GM18909 (cell line): ENCODE measurements around the gene FER.

Source experiments
- ATAC-seq: cut with Tn5 transposase; IDR thresholded peaks from one replicate; pipeline ENCODE4 v1.9.1; 2021; ENCODE audit warnings: mild to moderate bottlenecking; ENCODE audit not compliant: unreplicated experiment, poor library complexity

FER gene

GRCh38 chr5:109199799-109200620, 452.3 kb downstream of the FER start:
- no peak for ATAC-seq

DNA sequence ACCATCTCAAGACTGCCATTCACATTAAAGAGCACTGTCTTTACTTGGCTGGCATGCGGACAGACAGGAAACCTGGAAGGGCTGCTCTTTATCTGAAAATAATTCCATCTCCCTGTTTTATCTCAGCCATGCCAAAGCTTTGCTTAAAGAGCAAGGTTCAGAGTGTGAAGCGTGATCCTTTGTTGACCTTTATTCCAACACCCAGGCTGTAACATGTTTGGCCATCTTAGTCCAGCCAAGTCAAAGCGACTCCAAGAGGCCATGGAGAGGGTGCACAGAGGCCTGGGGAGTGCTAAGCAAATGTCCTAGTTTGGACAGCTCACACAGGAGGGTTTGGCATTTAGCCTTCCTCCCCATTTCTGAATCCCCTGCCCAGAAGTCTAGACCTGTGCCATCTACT, 467.3 kb downstream of the FER start:
- no peak for ATAC-seq

DNA sequence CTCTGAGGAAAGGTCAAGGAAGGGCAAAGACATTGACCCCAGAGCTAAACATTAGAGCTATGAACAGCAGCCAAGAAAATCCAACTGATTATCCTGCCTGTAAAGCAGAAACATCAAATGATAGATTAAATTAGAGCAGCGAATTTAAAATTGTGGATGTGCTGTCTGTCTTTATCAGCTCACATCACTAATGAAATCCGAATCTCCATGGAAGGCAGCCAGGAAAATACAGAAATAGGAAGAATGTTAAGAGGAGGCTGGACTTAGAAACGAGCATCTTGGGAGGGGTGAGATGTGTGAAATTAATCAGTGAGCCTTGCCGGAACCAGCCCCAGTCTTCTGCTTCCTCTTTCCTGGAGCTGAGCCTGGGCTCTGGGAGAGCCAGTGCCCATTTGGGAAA, 471.1 kb downstream of the FER start:
- ATAC-seq: no peak

- no peak for ATAC-seq
Measured at GRCh38 chr5:109223531-109223930, 475.8 kb downstream of the FER start.

- ATAC-seq: no peak
Measured at GRCh38 chr5:109224276-109224882, 476.7 kb downstream of the FER start.

DNA sequence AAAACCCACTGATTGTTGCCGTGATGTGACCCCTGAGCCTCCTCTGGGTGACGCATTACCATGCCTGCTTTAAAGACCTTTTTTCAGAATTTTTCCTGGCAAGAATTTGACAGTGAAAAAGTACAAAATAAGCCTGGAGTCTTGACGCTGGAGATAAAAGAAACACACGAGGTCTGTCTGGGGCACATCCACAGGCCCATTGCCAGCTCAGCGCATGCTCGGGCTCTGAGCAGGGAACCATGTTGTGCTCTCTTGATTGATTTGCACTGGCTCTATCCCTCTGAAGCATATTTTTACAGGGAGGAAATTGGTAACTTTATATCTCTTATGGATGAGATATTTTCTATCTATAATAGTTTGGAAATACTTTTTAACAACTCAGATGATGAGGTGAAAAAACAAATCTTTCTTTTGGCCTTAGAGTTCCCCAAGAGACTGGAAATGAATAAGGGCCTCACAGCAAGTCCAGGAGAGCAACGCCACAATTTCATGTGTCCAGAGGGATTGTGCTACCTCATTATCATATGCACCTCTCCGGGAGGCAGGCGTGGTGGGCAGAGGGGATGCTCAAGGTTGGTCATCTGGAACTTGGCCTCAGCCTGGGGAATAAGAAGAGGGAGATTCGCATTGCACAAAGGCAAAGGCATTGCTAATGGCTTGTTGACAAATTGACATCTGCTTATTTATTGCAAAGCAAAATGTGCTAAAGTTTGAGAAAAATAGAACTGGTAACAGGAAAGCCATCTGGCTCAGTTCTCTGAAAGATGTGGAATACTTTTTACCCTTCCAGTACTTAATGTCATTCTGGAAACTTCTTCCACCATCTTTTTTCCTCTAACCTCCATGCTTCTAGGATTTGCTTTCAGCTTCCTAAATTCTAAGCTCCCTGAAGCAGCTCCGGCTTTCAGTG, 478.3 kb downstream of the FER start:
- ATAC-seq: no peak

DNA sequence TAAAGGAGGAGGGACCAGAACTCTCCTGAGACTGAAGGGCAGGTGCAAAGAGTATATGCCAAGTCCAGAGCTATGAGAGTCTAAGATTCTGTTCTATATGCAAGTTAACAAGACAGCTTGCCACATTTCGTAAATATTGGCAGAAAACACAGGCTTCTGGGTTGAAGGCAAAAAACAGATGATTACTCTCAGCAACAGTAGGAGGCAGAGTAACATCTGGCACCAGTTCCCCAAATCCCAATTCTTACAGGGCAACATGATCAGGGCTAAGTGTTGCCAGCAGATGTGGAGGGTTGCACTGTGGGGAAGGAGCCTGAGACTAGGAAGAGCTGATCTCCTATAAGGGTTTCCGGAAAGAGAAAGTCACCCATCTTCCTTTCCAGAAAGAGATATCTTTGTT, 482.7 kb downstream of the FER start:
- ATAC-seq: no peak

- ATAC-seq: no peak
Measured at GRCh38 chr5:109231331-109231730, 483.6 kb downstream of the FER start.

DNA sequence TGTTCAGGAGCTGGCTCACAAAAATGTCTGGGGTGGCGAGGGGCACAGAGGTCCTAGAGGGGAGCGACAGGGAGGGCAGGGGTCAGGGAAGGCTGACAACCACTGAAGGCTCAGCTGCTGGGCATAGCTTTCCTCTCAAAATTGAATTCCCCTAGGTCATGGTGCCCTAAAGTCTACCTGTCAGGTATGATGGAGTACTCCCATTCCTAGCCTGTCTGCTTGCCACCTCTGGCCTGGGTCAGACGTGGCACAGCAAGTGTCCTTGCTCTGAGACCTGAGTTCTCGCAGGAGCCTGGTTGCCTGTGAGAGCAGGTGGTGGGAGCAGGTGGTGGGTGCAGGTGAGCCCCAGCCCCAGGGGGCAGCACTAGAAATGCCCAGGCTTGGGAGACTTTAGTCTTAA, 486.7 kb downstream of the FER start:
- no peak for ATAC-seq

GRCh38 chr5:109239456-109239855, 491.8 kb downstream of the FER start:
- ATAC-seq: no peak

DNA sequence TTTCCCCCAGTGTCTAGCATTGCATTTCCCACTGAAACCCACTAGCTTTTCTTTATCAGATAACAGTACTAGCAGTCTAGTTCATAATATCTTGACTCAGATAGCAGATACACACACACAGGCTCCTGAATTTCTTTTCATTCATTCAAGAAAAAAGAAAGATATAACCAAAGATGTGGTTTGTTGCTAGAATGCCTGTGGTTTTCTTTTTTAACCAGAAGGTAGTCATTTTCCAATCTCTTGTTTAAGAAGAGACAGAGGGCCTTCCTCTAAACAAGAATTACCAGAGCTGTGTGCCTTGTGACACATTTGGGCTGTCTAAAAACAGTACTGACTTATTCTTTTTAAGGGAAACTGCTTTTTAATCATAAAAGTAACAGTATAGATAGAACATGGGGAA, 494.8 kb downstream of the FER start:
- no peak for ATAC-seq

GRCh38 chr5:109246395-109246794, 498.7 kb downstream of the FER start:
- ATAC-seq: no peak
